SJSA1 (cell line): ENCODE data around the gene SGCA. TPM values are rescaled to one million over a fixed set of nuclear protein-coding genes. Genes with fewer than 3 reads are reported as not detected.
A peak's percentile ranks its signal among the peaks of the same experiment; 100 is the strongest.

Experiments used
- DNase-seq, 2 experiments: peaks; one replicate each; pipeline ENCODE4 v3.0.0-alpha.2; 2015 to 2020; ENCODE audit warnings: low spot score in 2 of 2, low read depth in 1 of 2
- H3K27ac ChIP-seq: fragments of 250-450 bp; sonication (Bioruptor Pico); 2 replicates; pipeline ENCODE4 v1.5.1; 2020; ENCODE audit warnings: mild to moderate bottlenecking, moderate library complexity
- H3K27me3 ChIP-seq: fragments of 250-450 bp; sonication (Bioruptor Pico); replicated peaks from 2 replicates; pipeline ENCODE4 v1.5.1; 2020; ENCODE audit warnings: mild to moderate bottlenecking, moderate library complexity
- H3K36me3 ChIP-seq: fragments of 250-450 bp; sonication (Bioruptor Pico); 2 replicates; pipeline ENCODE4 v1.5.1; 2020; ENCODE audit warnings: mild to moderate bottlenecking
- H3K4me1 ChIP-seq: fragments of 250-450 bp; sonication (Bioruptor Pico); replicated peaks from 2 replicates; pipeline ENCODE4 v1.6.1; 2021; ENCODE audit warnings: mild to moderate bottlenecking
- H3K4me3 ChIP-seq: fragments of 250-450 bp; sonication (Bioruptor Pico); 2 replicates; pipeline ENCODE4 v1.5.1; 2020; ENCODE audit warnings: mild to moderate bottlenecking
- H3K9me3 ChIP-seq: fragments of 250-450 bp; sonication (Bioruptor Pico); replicated peaks from 2 replicates; pipeline ENCODE4 v1.5.1; 2020; ENCODE audit warnings: mild to moderate bottlenecking
- total RNA-seq: library from RNA; depleted of rRNA; stranded (reverse); fragments of >200 nt; shearing (Covaris generic); gene quantifications from 2 replicates; pipeline ENCODE4 v1.2.3, GENCODE V29; 2014

Gene SGCA
- total RNA-seq, 1 experiment from 2014 or later = 2.4 TPM

DNA sequence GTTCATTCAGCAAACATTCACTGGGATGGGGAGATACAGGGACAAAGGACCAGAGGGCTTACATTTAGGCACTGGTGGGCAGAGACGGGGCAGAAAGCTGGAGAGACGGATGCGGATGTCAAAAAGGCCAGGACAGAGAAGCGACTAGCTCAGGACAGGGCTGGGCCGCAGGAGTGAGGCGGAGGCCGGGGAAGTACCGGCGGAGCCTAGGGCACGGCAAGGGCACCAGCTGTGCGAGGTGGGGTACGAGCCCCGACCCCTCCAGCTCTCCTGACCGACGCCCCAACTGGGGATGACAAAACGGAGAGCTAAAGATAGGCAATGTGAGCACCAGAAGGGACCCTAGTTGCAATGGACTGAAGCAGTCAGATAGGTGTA, 3.9 kb upstream of the SGCA start:
- Histone ChIP-seq H3K27me3 (no peaks in the 10 kb centered on the region), H3K4me1 (peaks cover 14% of the 10 kb centered on the region), H3K36me3 (no peaks in the 10 kb centered on the region), H3K9me3 (no peaks in the 10 kb centered on the region), H3K4me3 (peak overlapping the region; percentile 39; the same call in 1 of the 2 replicates), H3K27ac (no peak overlapping the region)
- no peak for DNase-seq

DNA sequence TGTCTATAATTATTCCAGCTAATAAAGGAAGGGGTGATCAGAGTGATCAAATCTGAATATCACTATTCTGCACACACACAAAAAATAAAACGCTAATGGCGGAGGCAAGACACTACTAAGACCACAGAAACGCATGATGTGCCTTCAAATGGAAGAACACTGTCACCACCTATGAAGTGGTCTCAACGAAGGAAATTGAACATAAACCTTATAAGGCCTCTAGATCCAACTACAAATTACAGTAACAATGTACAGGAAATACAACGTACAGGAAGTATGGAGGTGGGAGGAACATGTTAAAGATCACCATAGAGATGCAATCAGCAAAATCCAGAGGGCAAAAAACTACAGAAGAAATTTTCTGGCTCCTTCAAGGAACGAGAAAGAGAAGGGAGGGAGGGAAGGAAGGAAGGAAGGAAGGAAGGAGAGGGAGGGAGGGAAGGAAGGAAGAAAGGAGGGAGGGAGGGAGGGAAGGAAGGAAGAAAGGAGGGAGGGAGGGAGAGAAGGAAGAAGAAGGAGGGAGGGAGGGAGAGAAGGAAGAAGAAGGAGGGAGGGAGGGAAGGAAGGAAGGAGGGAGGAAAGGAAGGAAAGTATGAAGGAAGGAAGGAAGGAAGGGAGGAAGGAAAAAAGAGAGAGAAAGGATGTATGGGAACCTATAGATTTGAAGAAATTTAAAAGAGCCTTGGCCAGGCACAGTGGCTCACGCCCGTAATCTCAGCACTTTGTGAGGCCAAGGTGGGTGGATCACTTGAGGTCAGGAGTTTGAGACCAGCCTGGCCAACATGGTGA, 3.1 kb upstream of the SGCA start:
- Histone ChIP-seq H3K4me3 (no peak overlapping the region), H3K27me3 (no peaks in the 10 kb centered on the region), H3K27ac (no peak overlapping the region), H3K9me3 (no peaks in the 10 kb centered on the region), H3K36me3 (no peaks in the 10 kb centered on the region), H3K4me1 (peaks cover 14% of the 10 kb centered on the region)
- DNase-seq = no peak

DNA sequence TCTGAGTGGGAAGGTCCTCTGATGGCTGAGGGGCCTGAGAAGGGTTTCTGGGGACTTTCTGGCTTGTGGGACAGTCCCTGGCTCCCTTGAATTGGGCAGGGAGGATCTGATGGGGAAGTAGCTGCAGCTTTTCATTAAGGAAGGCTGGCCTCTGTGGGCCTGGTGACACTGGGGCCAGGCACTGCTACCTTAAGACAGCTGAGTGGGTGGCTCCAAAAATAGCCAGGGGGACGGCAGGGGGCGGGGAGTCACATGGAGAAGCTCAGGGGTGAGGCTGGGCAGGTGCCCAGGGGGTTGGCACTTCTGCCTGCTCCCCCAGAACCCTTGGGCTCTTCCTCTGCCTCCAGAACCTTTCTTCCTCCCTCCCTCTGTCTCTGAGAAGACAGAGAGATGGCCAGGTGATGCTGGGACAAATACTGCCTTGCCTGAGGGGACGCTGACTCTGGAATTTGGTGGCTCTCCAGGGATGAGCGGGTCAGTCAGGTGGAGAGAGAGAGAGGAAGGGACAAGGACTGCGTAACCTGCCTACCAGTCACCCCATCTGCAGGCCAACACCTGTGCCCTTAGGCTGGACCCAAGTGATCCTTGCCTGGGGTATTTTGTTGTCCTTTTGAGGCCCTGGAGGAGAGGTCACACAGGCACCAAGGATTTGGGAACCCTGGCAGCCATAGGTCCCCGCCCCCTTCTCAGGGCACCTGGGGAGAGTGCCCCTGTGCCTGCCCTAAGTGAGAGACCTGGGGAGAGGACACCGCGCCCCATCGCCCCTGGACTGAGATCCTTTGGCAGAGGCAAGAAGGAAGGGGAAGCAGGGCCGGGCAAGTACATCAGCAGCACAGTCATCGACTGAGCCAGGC, 1.7 kb upstream of the SGCA start:
- Histone ChIP-seq H3K36me3 (no peaks in the 10 kb centered on the region), H3K4me3 (no peak overlapping the region)

DNA sequence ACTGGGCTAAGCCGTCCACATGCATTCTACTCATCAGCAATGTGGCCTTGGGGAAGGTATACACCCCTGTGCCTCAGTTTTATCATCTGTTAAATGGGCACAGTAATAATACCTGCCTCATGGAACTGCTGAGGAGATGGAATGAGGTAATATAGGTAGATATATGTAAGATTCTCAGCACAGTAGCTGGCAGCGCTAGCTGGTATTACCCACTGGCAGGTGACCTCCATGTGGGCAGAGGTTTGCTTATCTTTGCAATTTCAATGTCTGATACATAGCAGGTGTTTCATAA, 1.2 kb upstream of the SGCA start:
- no peaks in the 10 kb centered on the region for H3K9me3 ChIP-seq
- H3K4me1 ChIP-seq = peaks cover 22% of the 10 kb centered on the region
- H3K27ac ChIP-seq = no peak overlapping the region
- no peaks in the 10 kb centered on the region for H3K27me3 ChIP-seq
- H3K36me3 ChIP-seq = no peaks in the 10 kb centered on the region
- no peak overlapping the region for H3K4me3 ChIP-seq
- DNase-seq = no peak

More for the DNA sequence above, 1.7 kb upstream of the SGCA start:
- peaks cover 17% of the 10 kb centered on the region for H3K4me1 ChIP-seq
- no peak for DNase-seq
- no peak overlapping the region for H3K27ac ChIP-seq
- H3K9me3 ChIP-seq = no peaks in the 10 kb centered on the region
- H3K27me3 ChIP-seq = no peaks in the 10 kb centered on the region

DNA sequence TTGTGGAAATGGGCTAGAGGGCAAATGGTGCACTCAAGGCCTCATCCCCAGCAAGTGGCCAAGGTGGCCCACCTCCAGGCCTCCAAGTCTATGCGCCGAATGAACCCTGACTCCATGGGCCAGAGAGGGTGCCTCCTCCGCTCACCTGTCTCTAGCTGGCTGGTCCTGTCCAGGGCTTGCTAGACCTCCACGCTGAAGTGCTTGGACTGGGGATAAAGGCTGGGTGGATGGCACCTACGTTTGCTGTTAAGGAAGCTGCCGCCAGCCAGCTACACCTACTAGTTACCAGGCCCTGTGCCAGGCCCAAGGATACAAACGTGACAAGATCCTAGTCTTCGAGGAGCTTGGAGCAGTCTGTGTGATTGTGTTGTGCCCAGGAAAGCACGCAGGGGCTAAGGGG, 739 bp upstream of the SGCA start:
- peaks cover 26% of the 10 kb centered on the region for H3K4me1 ChIP-seq
- no peak overlapping the region for H3K4me3 ChIP-seq
- H3K9me3 ChIP-seq = no peaks in the 10 kb centered on the region
- no peaks in the 10 kb centered on the region for H3K36me3 ChIP-seq
- DNase-seq = no peak
- no peak overlapping the region for H3K27ac ChIP-seq
- no peaks in the 10 kb centered on the region for H3K27me3 ChIP-seq

DNA sequence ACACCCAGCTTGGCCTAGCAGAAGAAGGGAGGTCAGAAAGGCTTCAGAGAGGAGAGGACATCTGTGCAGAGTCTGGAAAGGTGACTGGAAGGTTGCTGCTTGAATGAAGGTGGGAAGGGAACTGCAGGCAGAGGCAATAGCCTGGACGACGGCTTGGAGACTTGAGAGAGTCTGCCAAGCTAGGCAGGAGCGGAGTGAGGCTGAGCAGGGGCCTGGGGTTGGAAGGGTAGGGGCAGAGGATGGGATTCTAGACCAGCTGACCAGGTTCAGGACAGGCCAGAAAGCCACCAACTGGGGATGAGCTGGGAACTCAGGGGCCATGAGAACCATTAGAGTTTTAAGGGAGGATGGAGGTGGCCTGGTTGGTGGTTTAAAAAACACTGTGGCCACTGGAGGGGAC, 339 bp upstream of the SGCA start:
- Histone ChIP-seq H3K27me3 (no peaks in the 10 kb centered on the region), H3K36me3 (no peaks in the 10 kb centered on the region), H3K4me3 (no peak overlapping the region), H3K4me1 (peaks cover 26% of the 10 kb centered on the region), H3K9me3 (no peaks in the 10 kb centered on the region), H3K27ac (no peak overlapping the region)
- no peak for DNase-seq

DNA sequence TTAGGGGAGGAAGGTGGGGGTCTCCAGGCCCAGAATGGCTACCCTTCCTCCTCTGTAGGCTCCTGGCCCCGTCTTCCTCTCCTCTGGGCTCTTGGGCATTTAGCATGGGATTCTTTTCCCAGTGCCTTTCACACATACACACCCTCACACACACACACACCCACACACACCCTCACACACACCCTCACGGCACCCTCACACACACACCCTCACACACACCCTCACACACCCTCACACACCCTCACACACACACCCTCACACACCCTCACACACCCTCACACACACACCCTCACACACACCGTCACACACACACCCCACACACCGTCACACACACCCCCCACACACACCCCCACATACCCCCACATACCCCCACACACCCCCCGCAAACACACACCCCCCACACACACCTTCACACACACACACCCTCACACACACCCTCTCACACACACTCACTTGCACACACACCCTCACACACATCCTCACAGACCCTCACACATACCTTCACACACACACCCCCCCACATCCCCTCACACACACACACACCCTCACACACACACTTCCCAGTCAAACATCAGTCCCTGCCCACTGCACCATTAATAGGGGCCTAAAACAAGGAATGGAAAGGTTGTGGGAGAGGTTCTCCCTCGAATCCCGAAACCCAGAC, 845 bp downstream of the SGCA start:
- Histone ChIP-seq H3K27ac (no peak overlapping the region), H3K4me3 (no peak overlapping the region)

DNA sequence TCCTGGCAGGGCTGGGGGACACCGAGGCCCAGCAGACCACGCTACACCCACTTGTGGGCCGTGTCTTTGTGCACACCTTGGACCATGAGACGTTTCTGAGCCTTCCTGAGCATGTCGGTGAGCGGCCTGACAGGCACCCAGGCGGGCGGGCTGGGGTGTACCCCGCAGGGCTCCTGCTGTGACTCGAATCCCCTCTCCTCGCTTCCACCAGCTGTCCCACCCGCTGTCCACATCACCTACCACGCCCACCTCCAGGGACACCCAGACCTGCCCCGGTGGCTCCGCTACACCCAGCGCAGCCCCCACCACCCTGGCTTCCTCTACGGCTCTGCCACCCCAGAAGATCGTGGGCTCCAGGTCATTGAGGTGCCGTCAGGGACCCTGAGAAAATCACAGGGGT, 1.6 kb downstream of the SGCA start:
- Histone ChIP-seq H3K4me3 (no peak overlapping the region), H3K9me3 (no peaks in the 10 kb centered on the region), H3K27me3 (no peaks in the 10 kb centered on the region), H3K4me1 (peaks cover 11% of the 10 kb centered on the region), H3K27ac (no peak overlapping the region), H3K36me3 (no peaks in the 10 kb centered on the region)
- DNase-seq = no peak

More for the DNA sequence above, 845 bp downstream of the SGCA start:
- Histone ChIP-seq H3K27me3 (no peaks in the 10 kb centered on the region), H3K9me3 (no peaks in the 10 kb centered on the region), H3K36me3 (no peaks in the 10 kb centered on the region), H3K4me1 (peaks cover 15% of the 10 kb centered on the region)
- DNase-seq = no peak

DNA sequence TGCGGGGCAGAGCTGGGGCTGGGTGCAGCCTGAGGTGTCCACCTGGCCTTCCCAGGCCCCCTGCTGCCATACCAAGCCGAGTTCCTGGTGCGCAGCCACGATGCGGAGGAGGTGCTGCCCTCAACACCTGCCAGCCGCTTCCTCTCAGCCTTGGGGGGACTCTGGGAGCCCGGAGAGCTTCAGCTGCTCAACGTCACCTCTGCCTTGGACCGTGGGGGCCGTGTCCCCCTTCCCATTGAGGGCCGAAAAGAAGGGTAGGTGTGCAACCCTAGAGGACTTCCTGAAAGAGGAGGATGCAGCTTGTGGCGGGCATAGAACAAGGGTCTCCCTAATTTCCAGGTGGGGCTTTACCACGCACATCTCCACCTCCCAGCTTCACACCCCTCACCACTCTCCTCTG, 2.5 kb downstream of the SGCA start:
- H3K27me3 ChIP-seq = no peaks in the 10 kb centered on the region
- no peak for DNase-seq
- H3K9me3 ChIP-seq = peaks cover 3% of the 10 kb centered on the region; the same call in 1 of the 2 replicates
- H3K4me1 ChIP-seq = peaks cover 17% of the 10 kb centered on the region
- no peak overlapping the region for H3K4me3 ChIP-seq
- H3K27ac ChIP-seq = no peak overlapping the region
- 0 out of 2 replicates have a peak, but pooled peaks cover 3% of the 10 kb centered on the region for H3K36me3 ChIP-seq

DNA sequence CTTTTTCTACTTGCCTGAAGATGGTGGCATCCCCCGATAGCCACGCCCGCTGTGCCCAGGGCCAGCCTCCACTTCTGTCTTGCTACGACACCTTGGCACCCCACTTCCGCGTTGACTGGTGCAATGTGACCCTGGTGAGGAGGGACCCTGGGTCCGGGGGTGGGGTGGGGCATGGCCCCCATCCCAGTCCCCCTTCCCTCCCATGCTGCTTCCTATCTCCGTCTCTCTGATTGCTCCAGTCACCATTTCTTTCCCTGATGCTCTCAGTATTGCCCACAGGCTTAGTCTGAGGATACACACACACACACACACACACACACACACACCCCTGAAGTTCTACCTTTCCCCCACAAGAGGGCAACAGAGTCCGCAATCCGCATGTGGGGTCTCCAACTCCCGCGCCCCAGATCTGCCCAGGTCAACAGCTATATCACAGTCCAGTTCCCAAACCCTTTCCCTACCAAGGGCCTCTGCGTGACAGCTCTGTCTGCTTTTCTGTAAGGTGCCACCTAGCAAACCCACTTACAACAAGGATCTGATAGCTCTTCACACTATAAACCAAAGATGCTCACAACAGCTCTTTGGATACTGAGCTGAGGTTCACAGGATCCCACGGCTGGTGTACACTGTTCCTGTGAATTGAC, 3.4 kb downstream of the SGCA start:
- H3K9me3 ChIP-seq = peaks cover 3% of the 10 kb centered on the region; the same call in 1 of the 2 replicates
- H3K4me1 ChIP-seq = peaks cover 25% of the 10 kb centered on the region
- no peaks in the 10 kb centered on the region for H3K27me3 ChIP-seq
- peak; percentile 81 to 95 for DNase-seq
- no peak overlapping the region for H3K4me3 ChIP-seq
- 0 out of 2 replicates have a peak, but pooled peaks cover 3% of the 10 kb centered on the region for H3K36me3 ChIP-seq
- no peak overlapping the region for H3K27ac ChIP-seq

DNA sequence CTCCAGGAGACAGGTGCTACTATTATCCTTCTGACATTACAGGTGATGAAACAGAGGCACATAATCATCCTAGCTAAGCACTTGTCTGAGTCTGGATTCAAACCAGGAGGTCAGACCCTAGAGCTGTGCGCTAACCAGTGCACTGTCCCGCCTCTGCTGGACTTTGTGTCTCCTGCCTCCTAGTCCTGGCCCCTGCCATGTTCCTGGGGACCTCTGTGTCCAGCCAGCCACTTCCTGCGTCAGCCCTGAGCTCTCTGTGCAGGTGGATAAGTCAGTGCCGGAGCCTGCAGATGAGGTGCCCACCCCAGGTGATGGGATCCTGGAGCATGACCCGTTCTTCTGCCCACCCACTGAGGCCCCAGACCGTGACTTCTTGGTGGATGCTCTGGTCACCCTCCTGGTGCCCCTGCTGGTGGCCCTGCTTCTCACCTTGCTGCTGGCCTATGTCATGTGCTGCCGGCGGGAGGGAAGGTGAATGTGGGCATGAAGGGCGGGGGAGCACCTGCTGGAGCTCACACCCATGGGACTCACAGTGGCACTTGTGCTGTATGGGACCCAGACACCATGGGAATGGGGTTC, 4.2 kb downstream of the SGCA start:
- Histone ChIP-seq H3K36me3 (0 out of 2 replicates have a peak, but pooled peaks cover 3% of the 10 kb centered on the region), H3K4me3 (no peak overlapping the region), H3K4me1 (peaks cover 29% of the 10 kb centered on the region), H3K27ac (no peak overlapping the region), H3K9me3 (peaks cover 3% of the 10 kb centered on the region; the same call in 1 of the 2 replicates), H3K27me3 (no peaks in the 10 kb centered on the region)
- DNase-seq = no peak

DNA sequence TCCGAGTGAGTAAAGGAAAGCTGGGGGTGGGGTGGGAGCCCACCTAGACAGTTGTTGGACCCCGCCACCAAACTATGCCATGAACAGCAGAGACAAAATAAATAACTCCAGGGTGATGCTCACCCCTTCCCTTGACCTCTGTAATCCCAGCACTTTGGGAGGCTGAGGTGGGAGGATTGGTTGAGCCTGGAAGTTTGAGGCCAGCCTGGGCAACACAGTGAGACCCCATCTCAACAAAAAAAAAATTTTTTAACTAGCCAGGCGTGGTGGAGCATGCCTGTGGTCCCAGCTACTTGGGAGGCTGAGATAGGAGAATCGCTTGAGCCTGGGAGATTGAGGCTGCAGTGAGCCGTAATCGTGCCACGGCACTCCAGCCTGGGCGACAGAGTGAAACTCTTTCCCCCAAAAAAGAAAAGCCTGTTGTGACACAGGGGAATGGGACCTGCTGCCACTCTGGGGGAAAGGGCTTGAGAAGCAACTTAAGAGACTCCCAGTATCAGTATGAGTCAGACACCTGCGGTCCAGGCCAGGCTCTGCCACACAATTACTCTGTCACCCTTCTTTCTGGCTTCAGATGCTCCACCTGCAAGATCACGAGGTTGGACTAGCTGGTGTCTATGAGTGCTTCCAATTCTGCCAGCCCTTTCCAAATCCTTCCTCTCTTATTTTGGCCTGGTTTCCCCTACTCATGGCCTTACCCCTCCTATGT, 5.0 kb downstream of the SGCA start:
- no peak overlapping the region for H3K27ac ChIP-seq
- no peak for DNase-seq
- no peaks in the 10 kb centered on the region for H3K27me3 ChIP-seq
- peaks cover 3% of the 10 kb centered on the region; the same call in 1 of the 2 replicates for H3K9me3 ChIP-seq
- peaks cover 6% of the 10 kb centered on the region for H3K36me3 ChIP-seq
- H3K4me3 ChIP-seq = no peak overlapping the region
- H3K4me1 ChIP-seq = peaks cover 38% of the 10 kb centered on the region
